SU-DHL-6 (cell line): ENCODE measurements around the gene ACBD6.

Experiments
- EZH2phosphoT487 ChIP-seq: fragments of 200-600 bp; sonication (generic), shearing (Covaris generic); conservative IDR thresholded peaks from 2 replicates; pipeline ENCODE4 v1.6.1; 2018; ENCODE audit warnings: mild to moderate bottlenecking, antibody characterized with exemption, low read length, moderate library complexity, mixed read lengths
- TF ChIP-seq, protein P1 (sequence below): fragments of 200-600 bp; sonication (generic); IDR thresholded peaks from one replicate; pipeline ENCODE4 v1.5.1; 2017; ENCODE audit warnings: antibody characterized with exemption, mild to moderate bottlenecking, low read length, moderate library complexity; ENCODE audit not compliant: insufficient read depth, poor library complexity, severe bottlenecking

DNA sequence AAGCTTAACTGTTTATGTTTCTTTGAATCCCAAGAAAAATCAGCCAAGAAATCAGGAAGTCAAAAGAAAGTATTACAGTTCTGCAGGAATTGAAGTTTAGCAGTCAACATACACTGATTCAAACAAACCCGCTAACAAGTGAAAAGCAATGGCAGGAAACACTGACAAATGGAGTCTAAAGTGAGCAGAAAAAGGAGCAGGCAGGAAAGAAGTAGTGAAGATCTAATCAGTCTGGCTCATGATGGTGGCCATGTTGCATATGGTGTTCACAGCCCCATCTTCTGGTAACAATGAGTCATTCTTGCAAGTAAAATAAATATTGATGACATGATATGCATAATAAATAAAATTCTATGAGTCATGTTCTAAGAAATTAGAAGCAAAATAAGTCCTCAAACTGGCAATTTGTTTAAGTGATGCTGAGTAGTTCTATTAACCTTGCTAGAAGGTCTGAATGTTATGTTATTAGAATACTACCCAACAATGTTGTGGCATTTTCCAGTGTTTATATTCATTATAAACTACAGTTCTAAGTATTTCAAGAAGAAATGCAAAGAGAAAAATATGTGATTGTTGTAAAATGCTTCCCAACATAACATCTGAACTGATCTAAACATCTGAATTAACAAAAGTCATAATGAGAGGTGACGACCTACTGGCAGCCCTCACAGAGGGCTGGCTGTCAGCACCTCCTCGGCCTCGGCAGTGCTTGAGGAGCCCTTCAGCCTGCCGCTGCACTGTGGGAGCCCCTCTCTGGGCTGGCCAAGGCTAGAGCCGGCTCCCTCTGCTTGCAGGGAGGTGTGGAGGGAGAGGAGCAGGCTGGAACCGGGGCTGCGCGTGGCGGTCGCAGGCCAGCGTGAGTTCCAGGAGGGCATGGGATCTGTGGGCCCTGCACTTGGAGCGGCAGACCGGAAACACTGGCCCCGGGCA is 5.7 kb upstream of the ACBD6 start:
- TF ChIP-seq, protein P1, sequence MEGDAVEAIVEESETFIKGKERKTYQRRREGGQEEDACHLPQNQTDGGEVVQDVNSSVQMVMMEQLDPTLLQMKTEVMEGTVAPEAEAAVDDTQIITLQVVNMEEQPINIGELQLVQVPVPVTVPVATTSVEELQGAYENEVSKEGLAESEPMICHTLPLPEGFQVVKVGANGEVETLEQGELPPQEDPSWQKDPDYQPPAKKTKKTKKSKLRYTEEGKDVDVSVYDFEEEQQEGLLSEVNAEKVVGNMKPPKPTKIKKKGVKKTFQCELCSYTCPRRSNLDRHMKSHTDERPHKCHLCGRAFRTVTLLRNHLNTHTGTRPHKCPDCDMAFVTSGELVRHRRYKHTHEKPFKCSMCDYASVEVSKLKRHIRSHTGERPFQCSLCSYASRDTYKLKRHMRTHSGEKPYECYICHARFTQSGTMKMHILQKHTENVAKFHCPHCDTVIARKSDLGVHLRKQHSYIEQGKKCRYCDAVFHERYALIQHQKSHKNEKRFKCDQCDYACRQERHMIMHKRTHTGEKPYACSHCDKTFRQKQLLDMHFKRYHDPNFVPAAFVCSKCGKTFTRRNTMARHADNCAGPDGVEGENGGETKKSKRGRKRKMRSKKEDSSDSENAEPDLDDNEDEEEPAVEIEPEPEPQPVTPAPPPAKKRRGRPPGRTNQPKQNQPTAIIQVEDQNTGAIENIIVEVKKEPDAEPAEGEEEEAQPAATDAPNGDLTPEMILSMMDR = no peak
- no peak for TF ChIP-seq EZH2phosphoT487
